Fibroblast of villous mesenchyme (primary cell): ENCODE results near the gene SLC8B1. TPM values are rescaled to one million over a fixed set of nuclear protein-coding genes. Genes with fewer than 3 reads are reported as not detected.
A peak's percentile ranks its signal among the peaks of the same experiment; 100 is the strongest.

Experiments used
- DNase-seq: peaks from one replicate; pipeline ENCODE4 v3.0.0-alpha.2; 2010; ENCODE audit warnings: low read depth
- H3K4me3 ChIP-seq: 2 replicates; pipeline ENCODE4 v1.5.1; 2011; ENCODE audit warnings: low read depth, mild to moderate bottlenecking, low read length
- total RNA-seq: library from RNA; depleted of rRNA; stranded (reverse); fragments of >200 nt; gene quantifications from 2 replicates; pipeline ENCODE4 v1.2.3, GENCODE V29; 2012
- TF ChIP-seq, protein P1 (sequence below): IDR thresholded peaks from 2 replicates; pipeline ENCODE4 v1.5.1; 2012; ENCODE audit warnings: low read depth, mild to moderate bottlenecking, low read length; ENCODE audit not compliant: insufficient read depth

SLC8B1 gene
- total RNA-seq, 1 donor = 22.9 TPM

DNA sequence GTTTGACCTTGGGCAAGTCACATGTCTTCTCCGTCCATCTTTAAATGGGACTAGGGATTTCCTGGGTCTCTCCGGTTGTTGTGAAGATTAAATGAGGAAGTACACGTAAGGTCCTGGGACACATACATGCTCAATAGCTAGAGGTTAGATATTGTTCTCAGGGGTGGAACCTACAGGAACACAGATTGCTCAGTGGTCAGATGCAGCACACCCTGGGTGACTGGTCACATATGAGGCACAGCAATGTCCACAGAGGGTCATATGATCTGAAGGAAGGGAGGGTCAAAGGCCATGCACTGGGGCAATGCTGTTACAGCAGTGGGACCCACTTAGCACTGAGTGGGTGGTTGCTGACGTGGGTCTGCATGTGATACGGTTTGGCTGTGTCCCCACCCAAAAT, 11.4 kb upstream of the SLC8B1 start:
- no peak for DNase-seq
- TF ChIP-seq, protein P1, sequence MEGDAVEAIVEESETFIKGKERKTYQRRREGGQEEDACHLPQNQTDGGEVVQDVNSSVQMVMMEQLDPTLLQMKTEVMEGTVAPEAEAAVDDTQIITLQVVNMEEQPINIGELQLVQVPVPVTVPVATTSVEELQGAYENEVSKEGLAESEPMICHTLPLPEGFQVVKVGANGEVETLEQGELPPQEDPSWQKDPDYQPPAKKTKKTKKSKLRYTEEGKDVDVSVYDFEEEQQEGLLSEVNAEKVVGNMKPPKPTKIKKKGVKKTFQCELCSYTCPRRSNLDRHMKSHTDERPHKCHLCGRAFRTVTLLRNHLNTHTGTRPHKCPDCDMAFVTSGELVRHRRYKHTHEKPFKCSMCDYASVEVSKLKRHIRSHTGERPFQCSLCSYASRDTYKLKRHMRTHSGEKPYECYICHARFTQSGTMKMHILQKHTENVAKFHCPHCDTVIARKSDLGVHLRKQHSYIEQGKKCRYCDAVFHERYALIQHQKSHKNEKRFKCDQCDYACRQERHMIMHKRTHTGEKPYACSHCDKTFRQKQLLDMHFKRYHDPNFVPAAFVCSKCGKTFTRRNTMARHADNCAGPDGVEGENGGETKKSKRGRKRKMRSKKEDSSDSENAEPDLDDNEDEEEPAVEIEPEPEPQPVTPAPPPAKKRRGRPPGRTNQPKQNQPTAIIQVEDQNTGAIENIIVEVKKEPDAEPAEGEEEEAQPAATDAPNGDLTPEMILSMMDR = no peak
- H3K4me3 ChIP-seq = no peak overlapping the region

DNA sequence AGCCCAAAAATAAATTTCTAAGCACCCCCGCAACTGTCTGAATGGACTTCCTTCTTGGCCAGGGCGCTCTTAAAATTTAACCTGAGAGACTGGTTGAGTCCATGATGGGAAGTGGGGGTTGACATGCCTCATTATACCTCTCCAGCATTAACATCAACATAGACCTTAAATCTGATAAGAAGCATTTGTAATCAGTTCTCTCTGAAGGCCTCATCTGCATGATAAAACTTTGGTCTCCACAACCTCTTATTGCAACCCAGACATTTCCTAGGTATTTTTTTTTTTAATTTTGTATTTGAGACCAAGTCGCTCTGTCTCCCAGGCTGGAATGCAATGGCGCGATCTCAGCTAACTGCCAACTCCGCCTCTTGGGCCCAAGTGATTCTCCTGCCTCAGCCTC, 10.4 kb upstream of the SLC8B1 start:
- no peak for DNase-seq
- no peak overlapping the region for H3K4me3 ChIP-seq
- TF ChIP-seq, protein P1 = no peak

DNA sequence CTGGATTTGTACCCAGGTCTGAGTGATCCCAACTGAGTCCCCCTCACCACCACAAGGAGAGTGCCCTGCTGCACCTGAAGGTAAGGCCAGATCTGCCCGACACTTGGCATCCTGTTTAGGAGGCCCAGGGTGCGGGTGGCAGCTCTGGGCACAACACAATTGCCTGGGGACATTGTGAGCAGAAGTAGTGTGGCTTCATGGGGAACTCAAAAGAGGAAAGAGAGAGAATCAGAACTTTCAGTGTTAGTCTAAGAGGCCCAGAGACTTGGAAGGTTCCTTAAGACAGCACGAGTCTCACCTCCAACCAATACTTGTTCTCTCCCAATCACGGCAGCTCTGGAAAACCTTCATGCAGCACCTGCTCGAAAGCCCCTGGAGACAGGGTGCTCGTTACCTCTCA, 6.6 kb upstream of the SLC8B1 start:
- DNase-seq = no peak
- H3K4me3 ChIP-seq = no peak overlapping the region
- TF ChIP-seq, protein P1 = no peak

DNA sequence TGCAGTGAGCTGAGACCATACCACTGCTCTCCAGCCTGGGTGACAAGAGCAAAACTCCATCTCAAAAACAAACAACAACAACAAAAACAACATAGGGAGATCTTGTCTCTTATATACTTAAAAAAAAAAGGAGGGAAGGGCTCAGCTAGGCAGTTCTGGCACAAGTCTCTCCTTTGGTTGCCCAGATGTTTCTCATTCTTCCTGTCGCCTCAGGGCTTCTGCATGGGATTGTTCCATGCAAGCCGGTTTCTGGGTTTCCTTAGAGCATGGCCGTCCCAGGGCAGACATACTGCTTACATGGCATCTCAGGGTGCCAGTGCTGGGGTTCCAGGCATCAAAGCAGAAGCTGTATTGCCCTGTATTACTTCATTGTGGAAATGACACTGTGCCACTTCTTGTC, 5.2 kb upstream of the SLC8B1 start:
- no peak overlapping the region for H3K4me3 ChIP-seq
- TF ChIP-seq, protein P1 = no peak

DNA sequence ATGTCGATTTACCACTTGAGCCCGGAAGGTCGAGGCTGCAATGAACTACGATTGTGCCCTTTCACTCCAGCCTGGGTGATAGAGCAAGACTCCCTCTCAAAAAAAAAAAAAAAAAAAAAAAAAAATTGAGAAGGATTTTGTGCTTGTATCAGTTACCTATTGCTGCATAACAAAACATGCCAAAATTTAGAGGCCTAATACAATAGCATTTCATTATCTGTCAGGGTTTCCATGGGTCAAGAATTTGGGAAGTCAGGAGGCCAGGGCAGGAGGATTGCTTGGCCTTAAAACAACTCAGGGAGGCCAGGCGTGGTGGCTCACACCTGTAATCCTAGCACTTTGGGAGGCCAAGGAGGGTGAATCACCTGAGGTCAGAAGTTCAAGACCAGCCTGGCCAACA, 4.6 kb upstream of the SLC8B1 start:
- TF ChIP-seq, protein P1 = no peak
- no peak for DNase-seq
- no peak overlapping the region for H3K4me3 ChIP-seq

More for the DNA sequence above, 5.2 kb upstream of the SLC8B1 start:
- no peak for DNase-seq

DNA sequence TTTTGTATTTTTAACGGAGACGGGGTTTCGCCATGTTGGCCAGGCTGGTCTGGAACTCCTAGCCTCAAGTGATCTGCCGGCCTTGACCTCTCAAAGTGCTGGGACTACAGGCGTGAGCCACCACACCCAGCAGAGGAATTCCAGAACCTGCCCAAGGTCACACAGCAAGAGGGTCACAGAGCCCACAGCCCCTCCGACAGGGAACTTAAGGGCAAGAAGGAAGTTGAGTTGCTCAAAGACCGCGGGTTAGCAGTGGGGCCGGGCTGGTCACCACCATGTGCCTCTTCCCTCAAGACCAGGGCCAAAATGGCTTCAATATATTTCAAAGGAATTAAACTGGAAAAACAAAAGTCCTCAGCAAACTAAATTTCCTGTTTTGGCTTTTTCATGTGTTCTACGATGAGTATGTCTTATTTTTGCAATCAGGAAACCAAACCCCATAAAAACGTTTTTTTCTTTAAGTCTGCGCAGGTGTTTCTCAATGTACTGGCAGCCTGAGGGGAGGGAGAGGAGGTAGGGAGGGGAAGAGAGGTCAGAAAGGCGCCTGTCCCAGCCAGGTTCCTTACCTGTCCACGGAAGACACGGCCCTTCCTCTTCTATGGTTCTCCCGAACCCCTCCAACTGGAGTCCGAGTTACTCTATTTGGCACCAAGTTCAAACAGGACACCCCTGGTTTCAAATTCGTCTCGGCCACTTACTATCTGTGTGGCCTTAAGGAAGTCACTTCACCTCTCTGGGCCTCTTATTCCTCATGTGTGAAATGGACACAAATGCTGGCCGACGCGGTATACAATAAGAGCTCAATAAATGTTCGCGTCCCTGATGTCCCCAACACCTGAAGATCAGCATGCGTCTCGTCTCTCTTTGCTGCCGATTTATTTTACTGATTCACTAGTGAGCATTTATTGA, 778 bp downstream of the SLC8B1 start:
- peak overlapping the region; percentile 70 for H3K4me3 ChIP-seq
- peak; percentile 39 for DNase-seq
- TF ChIP-seq, protein P1 = no peak
